HG02642 (cell line): ENCODE measurements around the gene PTPRN2.
"Not testable (repeated sequence)": the region's sequence is repeated elsewhere in the genome, so short reads cannot be mapped to it uniquely, and the experiment has no call there.

Source experiments
- ATAC-seq: cut with Tn5 transposase; IDR thresholded peaks from one replicate; pipeline ENCODE4 v1.9.1; 2021; ENCODE audit warnings: mild to moderate bottlenecking; ENCODE audit not compliant: unreplicated experiment, poor library complexity

Gene PTPRN2

DNA sequence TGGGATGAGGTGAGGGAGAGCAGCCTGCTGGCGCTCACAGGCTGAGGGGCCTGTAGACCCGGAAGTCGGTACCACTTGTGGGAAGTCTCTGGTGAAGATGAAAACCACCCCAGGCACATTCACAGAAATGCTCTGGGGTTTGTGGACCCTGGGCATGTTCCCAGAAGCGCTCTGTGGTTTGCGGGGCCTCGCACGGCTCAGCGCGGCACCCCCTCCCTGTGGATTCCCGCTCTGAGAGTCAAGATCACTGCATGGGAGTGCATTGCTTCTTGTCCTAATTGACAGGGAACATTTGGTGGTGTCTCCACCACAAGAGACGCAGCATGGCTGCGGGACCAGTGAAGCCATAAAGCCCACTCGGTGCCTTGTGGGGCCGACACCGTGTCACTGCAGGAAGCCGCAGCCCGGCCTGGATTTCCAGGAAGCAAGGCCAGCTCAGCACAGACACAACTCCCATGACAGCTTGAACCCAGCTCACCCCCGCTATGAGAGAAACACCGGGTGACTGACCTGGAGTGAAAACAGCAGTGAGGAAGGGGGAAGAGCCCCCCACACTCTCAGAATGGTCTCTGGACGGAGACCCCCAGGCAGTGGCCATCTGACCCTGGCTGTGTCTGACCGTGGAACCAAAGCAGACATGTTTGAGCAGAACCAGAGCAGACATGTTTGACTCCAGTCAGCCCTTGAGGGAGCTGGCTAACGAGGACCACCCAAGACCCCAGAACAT lies 157.2 kb downstream of the PTPRN2 start:
- no peak for ATAC-seq

DNA sequence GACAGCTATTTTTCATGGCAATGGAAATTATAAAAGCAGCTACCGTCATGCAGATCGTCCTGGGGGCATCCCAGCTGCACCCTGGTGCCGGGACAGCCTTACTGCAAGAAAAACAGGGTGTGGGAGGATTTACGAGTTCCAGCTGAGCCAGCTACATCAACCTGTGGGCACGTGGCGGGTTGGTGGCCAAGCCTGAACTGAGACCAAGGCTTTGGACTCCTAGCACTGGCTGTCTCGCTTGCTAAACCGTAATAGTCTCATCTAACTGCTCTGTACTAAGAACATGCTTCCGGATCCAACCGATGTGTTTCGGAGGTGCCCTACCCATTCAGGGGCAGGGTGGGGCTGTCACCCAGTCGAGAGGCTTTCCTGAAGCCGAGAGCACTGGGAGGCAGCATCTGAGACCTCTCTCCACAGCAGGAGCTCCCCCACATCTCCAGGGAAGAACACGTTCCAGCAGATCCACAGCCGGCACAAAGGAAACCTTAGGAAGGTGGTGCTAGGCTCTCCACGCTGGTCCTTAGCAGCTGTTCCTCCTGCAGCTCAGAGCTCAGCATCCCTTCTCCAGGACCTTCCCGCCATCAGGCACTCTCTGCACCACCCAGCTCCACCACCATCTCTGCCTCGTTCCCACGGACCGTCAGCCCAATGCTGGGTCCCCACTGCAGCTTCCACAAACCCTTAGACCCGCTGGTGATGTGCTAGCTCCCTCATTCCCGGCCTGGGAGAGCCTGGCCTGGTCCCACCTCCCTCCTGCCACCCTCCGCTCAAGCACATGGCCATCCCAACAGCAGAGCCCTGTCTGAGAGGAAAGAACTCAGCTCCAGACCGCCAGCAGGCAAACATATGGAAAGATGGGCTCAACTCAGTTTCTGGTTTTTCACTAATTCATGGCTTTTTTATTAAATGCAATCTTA lies 158.5 kb downstream of the PTPRN2 start:
- ATAC-seq, result no peak

DNA sequence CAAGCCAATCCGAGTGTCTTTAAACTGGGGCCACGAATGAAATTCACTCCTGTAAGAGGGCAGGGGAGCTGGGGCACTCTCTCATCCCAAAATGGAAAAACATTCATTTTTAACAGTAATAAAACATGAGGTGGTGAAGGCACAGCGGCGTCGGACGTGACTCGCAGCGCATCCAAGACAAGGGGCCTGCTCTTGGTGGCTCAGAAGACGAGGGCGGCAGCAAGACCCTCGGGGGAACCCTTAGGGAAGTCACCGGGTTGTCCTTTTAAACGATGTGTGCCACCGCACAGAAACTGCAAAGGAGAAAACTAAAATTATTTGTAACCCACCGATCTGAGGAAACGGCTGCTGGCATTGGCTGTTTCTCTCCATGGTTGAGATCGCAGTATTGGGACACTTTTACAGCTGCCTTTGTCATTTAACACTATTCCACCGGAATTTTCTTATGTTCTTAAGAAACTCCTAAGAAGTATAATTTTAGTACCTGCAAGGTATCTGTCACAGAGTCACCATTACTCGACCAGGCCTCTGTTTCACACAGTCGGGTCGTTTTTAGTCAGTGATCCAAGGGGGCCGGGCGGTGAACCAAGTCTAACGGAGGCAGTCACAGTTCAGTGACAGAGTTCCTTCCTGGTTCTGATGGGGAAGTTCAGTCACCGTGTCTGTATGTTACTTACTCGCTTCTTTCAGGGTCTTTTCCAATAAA lies 159.3 kb downstream of the PTPRN2 start:
- no peak for ATAC-seq

DNA sequence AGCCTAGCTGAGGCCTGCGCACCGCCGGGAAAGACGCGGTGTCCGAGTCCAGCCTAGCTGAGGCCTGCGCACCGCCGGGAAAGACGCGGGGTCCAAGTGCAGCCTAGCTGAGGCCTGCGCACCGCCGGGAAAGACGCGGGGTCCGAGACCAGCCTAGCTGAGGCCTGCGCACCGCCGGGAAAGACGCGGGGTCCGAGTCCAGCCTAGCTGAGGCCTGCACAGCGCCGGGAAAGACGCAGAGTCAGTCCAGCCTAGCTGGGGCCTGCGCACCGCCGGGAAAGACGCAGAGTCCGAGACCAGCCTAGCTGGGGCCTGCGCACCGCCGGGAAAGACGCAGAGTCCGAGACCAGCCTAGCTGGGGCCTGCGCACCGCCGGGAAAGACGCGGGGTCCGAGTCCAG lies 161.9 kb downstream of the PTPRN2 start:
- not testable (repeated sequence) for ATAC-seq

DNA sequence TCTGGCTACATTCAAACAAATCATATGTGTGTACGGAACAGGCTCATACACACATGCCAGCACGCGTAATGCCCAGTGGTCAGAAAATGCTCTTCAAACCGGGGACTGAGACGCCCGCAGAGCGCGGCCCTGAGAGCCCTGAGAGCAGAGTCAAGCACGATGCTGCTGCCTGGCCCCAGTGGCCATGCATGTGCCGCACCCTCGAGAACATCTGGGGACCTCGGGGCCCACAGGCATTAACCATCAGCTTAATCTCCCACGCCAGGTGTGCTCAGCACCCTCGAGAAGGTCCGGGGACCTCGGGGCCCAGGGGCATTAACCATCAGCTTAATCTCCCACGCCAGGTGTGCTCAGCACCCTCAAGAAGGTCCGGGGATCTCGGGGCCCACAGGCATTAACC lies 163.1 kb downstream of the PTPRN2 start:
- ATAC-seq, result no peak

DNA sequence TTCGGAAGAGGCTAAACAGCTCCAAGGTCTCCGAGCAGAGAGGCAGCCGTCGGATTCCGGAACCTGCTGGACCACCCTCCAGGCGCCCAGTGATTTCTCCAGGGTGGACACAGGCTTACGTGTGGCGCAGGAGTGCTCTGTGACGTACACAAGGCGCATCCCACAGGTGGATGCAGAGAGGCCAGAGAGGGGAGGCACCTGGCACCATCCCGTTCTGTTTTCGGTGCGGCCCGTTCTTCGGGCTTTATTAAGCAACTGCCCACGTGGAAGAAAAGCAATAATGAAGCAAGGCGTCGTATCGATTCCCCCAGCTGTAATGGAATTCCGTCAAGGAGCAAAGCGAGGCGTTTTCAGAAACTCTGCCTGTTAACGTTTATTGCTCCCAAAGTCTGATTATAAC lies 163.6 kb downstream of the PTPRN2 start:
- ATAC-seq, result no peak

DNA sequence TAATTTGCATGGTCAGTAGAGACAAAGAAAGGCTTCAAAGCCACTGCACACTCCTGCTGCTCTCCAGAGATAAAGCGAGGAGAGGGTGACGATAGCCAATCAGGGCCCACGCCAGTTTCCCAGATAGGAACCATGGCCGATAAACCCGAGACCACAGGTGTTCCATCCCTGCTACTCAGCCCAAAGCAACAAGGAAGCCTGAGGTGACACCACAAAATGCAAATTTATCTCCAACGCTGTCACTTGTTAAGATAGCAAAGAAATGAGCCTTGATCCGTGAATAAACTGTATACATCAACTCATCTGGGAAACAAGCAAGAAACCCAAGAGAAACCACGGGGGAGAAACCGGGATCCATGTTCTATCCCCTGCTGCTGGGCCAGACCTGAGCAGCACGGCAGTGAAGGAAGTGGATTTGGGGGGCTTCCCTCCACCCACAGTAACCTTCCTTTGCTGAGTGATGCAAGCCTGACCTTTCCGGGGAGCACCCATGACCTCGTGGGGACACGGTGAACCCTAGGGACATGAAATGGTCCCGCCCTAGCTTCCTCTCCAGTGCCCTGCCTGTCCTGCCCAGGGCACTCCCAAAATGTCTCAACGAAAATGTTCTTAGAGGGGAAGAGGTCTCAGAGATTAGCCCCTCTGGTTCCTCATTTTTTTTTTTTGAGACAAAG lies 164.6 kb downstream of the PTPRN2 start:
- no peak for ATAC-seq

DNA sequence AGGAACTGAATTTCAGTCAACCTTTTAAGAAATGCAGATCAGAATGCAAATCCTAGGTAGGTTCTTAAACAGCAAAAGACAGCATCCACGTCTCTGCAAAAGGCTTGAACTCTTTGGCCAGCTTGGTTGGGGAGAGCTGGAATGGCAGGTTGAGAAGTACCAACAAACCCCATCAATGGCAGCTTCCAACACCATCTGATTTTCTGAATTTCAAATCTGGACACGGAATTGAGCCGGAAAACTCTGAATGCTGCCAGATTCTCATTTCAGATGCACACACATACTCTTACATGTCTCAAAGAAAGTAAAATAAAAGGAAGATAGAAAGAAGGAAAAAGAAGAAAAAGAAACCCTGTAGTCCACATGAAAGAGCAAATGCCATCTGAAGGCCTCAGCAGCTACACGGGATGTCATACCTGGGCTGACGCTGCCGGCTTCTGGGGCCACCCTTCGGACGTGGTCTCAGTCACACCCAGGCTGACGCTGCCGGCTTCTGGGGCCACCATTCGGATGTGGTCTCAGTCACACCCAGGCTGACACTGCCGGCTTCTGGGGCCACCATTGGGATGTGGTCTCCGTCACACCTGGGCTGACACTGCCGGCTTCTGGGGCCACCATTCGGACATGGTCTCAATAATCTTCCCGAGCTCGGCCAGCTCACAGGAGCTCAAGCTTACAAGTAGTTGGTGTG lies 165.3 kb downstream of the PTPRN2 start:
- ATAC-seq, result no peak

DNA sequence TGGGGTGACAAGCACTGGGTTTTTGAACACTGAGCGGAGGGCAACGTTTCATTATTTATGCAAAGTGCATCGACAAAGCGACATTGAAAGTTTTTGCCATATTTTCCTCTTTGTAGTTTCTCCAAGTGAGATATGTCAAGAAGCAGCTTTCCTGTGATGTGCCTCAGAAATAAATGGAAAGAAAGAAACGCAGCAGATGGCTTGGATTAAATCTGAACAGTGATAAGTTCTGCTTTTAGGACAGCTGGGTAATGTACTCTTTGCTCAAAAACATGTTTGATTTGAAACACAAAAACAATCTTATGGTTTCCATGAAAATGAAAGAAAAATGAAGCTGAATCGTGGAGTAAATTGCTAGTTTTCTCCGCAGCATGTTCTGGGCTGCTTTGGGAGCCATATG lies 166.3 kb downstream of the PTPRN2 start:
- no peak for ATAC-seq

DNA sequence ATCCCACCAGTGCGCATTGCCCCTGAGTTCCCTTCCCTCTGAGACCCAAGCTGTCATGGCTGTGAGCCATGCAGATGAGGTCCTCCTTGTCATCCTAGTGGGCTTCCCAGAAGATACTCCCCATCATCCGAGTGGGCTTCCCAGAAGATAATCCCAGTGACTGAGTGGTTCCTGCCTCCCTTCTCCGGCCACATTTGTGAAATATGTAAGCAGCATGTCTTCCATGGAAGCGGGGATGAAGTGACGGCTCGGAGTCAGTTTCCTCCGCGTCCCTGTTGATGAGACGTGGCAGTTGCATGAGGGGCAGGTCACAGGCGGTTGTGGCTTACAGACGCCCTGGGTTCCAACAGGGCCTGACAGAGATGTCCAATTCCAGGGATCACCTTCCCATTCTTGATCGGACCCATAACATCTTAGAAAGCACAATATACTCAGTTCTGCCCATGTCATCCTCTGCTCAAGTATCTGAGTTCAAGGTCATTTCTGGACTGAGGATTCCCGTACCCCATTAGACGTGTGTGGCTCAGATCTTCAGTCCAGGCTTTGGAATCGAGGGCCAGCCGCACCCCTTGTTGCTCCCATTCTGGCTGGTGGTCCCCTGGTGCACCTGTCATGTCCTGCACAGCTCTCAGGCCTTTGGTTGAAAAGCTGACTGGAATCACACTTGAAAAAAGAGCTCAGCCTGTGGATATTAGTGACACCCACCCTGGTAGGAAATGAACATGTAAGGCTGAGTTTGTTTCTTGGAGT lies 166.9 kb downstream of the PTPRN2 start:
- ATAC-seq, result no peak

DNA sequence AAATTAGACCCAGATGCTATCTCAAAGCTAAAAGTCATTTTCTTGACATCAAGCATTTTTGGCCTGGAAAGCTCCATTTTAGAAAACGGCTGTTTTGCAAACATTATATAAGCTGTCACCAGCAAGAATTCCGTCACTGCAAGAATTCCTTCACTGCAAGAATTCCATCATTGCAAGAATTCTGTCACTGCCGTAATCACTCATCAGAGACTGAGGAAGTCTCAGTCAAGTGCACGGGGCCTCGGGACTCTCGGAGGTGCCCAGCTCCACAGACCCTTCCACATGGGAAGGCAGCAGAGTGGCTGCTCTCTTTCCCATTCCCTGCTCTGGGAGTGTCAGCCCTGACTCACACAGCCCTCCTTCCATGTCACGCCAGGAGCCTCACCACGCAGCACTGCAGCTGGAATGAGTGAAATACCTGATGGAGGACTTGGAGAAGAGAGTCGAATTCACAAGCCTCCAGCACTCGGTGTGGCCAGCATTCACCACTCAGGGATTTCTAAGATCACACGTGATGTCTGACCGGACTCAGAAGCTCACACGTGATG lies 168.3 kb downstream of the PTPRN2 start:
- no peak for ATAC-seq

DNA sequence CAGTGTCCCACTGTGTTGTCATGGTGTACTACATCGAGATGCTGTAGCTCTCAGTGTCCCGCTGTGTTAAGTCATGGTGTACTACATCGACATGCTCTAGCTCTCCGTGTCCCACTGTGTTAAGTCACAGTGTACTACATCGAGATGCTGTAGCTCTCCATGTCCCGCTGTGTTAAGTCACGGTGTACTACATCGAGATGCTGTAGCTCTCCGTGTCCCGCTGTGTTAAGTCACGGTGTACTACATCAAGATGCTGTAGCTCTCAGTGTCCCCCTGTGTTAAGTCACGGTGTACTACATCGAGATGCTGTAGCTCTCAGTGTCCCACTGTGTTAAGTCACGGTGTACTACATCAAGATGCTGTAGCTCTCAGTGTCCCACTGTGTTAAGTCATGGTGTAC lies 169.2 kb downstream of the PTPRN2 start:
- not testable (repeated sequence) for ATAC-seq

DNA sequence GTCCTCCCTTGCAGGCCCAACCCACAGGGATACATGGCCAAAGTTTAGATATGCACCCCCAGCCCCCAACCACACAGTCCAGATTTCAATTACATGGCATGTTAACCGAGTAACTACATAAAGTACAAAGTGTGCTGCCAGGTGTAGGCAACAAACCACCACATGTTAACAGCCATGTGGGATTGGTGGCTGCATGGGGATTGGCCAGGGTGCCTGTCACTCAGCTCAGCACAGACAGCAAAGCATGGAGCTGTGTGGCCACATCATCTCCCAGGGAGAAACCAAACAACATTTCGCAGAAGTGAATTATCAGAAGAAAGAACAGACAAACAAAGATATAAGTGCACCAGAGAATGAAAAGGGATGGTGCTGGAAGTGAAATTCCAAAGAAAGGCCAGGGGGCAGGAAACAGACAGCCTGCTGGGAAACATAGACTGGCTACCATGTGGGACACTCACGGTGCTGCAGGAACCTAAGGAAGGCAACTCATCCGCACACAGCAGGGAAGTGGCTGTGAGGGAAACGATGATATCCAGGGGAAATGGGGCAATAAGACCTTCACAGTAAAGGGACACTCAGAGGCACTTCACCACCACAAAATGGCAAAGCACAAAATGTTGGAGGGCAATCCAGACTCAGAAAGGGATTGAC lies 171.2 kb downstream of the PTPRN2 start:
- no peak for ATAC-seq

DNA sequence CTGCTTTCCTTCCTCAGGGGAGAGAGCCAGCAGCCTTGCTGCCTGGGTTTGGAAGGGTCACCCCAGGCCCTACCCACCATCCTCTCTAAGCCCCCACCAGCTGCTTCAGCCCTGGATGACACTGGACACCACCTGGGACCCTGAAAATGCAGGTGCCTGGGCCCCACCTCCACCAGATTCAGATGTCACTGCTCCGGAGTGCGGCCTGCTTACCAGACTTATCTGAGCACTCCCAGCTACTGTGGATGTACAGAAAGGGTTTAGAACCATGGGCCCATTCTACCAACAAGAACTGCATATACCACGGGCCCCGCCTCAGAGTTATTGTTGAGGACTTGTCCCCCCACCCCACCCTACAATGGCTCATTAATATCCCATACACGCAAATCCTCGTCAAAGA lies 172.3 kb downstream of the PTPRN2 start:
- no peak for ATAC-seq

DNA sequence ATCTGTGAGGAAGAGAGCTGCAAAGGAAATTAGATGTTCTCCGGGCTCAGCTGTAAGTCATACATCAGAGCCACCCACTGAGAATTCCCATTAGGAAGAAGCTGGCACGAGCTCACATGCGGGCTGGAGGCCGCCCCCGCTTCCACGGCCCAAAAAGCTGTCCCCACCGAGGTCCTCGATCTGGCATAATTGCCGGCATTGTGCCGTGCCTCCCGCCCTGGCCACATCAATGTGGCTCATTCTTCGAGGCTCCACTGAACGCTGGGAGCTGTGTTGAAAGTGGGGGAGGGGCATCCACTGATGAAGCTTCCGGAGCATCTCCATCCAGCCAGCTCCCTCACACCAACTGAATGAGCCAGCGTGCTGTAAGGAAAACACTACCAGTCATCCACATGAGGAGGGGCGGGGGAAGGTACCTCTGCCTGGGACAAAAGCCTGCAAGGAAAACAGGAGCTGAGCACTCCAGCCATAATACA lies 173.1 kb downstream of the PTPRN2 start:
- no peak for ATAC-seq

DNA sequence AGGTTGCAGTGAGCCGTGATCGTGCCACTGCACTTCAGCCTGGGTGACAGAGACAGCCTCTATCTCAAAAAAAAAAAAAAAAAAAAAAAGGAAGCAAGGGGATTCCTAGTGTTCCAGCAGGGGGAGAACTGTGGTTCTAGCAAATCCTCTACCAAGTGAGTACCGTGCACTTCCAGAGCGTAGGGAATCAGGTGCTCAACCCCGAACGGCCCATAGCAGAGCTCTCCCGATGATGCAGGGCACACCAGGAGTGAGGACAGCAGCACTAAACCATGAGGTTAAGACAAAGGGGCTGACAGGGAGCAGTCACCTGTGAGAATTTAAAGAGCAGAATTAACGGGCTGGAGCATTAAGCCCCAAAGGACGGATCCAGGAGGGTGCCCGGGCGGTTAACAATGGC lies 173.6 kb downstream of the PTPRN2 start:
- ATAC-seq, result no peak

DNA sequence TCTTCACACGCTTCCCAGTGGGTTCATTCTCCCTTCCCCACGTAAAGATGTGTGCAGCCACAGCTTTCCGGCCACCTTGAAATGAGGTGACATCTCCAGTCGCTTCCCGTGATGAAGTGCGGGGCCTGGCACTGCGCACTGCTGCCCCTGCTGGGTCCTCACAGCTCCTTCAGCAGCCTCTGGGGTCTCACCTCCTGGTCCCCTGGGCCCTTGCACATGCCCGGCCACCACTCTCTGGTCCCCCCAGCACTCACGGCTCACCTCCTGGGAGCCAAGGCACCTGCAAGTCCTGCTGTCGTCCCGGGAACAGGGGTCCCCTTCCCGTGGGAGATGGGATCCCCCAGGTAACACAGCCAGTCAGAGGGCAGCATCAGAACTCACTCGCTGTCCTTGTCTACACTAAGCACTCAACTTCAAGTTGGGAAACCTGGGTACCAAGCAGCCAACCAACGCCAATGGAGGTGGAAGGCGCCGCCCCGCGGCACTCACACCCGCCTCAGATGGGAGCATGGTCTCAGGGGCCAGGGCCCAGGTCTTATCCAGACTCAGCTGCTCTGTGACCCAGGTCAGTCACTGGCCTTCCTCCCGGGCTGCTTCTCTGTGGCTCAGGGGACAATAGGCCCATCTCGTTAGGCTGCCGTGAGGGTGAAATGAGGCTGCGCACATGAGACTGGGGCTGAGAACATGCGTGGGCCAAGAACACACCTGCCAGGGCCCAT lies 176.2 kb downstream of the PTPRN2 start:
- ATAC-seq, result no peak

DNA sequence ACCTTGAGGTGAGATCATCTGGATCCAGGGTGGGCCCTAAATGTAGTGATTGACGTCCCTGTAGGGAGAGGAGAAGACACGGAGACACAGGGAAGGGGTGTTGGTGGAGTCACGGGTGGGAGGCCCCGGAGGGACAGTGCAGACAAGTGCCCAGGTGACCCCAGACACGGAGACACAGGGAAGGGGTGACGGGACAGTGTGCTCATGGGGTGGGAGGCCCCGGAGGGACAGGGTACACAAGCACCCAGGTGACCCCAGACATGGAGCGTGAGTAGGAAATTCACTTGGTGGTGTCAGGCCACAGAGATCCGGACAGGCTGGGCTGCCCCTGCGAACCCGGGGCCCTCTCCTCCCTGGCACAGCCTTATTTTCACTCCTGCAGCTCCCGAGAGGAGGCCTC lies 176.9 kb downstream of the PTPRN2 start:
- ATAC-seq, result no peak
